Activated naive CD8-positive, alpha-beta T cell treated with anti-CD3 and anti-CD28 coated beads, Interleukin-2, amount 50 U/mL, for 16 hours (primary cell): ENCODE results near the gene GRK3.
"Not testable (repeated sequence)": the region's sequence is repeated elsewhere in the genome, so short reads cannot be mapped to it uniquely, and the experiment has no call there.

Experiments used
- DNase-seq: peaks from one replicate; pipeline ENCODE4 v3.0.0-alpha.2; 2020; ENCODE audit warnings: low read depth, low spot score

The GRK3 gene

GRCh38 chr22:25551396-25551795, 13.1 kb upstream of the GRK3 start:
- no peak for DNase-seq

- not testable (repeated sequence) for DNase-seq
These were observed 12.1 kb upstream of the GRK3 start for GRCh38 chr22:25552405-25552804.

DNA sequence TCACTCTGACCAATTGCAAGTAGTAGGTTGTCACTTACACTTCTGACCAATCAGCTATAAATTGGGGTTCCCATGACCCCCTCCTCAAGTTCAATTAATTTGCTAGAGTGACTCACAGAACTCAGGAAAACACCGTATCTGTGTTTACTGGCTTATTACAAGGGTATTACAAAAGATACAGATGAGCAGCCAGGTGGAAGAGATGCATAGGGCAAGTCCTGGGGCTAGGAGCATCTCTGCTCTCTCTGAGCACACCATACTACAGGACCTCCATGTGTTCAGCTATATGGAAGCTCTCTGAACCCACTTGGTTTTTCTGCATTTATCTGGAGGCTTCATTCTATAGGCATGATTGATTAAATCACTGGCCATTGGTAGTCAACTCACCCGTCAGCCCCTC, 11.3 kb upstream of the GRK3 start:
- DNase-seq = no peak

- no peak for DNase-seq
These were observed 10.2 kb upstream of the GRK3 start for GRCh38 chr22:25554238-25554671.

GRCh38 chr22:25554689-25555088, 9.8 kb upstream of the GRK3 start:
- DNase-seq = no peak

- no peak for DNase-seq
These were observed 8.9 kb upstream of the GRK3 start for GRCh38 chr22:25555586-25555985.

- no peak for DNase-seq
These were observed 7.3 kb upstream of the GRK3 start for GRCh38 chr22:25557218-25557617.

- no peak for DNase-seq
These were observed 6.1 kb upstream of the GRK3 start for GRCh38 chr22:25558341-25558740.

GRCh38 chr22:25559910-25560309, 4.6 kb upstream of the GRK3 start:
- not testable (repeated sequence) for DNase-seq

DNA sequence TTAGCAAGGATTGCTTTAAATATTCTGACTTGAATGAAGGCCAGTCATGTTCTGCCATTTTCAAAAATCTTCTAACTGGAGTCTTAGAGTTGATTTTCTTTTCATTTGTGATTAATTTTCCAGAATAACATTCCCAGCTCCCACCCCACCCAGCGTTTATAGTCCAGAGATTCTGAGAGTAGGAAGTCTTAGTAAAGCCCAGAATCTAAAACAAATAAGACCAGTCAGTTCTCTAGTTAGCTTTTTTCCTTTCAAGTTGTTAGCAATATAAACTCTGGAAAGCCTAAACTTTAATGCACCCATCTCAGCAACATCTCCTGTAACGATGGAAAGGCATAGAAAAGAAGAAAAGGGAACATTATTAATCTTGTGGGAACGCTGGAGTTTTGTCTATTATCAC, 3.3 kb upstream of the GRK3 start:
- DNase-seq = not testable (repeated sequence)

DNA sequence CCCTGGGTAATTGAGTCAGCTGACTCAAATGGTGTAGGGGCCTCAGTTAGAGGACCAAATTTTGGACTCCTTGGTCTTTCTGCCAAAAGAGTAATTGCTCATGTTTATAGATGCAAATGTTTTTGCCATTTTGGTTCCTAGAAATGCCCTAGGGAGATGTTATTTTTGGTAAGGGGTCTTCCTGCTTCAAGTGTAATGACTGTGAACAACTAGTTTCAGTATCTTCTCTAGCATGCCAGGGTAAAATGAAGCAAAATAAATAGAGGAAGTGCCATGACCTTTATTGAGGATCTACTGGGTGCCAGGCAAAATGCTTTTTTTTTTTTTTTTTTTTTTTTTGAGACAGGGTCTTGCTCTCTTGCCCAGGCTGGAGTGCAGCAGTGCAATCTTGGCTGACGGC, 2.5 kb upstream of the GRK3 start:
- DNase-seq = not testable (repeated sequence)

DNA sequence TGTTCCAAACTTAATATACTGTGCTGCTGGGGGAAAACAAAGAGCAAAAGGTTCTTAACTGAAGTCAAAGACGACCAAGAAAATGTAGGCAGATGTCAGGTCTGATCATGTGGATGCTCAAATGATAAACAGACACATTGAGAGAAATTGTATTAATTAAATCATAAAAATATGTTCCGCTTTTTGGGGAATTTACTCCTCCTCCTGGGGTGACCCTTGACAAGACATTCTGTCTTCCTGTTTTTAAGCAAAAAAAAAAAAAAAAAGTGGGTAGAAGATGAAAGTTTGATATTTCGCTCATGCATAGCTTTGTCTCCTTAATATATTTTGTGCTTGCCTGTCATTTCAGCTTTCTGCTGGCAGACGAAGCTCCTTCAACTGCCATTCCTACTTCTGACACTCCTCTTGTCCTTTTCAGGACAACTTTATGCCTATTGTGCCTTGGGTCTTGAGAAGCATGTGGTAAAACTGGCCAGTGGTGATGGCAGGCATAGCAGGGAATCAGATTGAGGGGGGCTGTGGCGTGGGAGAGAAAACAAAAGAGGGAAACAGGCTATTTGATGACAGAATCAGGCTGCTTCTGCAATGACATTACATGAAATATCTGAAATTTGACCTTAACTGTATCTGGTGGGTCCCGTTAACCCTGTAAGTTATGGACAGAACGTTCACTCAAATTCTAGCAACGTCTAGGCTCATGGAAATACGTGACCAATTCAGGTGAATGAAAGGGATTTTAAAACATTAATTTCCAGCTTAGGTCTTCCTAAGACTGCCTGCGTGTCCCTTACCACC, 1.3 kb upstream of the GRK3 start:
- DNase-seq = not testable (repeated sequence)

DNA sequence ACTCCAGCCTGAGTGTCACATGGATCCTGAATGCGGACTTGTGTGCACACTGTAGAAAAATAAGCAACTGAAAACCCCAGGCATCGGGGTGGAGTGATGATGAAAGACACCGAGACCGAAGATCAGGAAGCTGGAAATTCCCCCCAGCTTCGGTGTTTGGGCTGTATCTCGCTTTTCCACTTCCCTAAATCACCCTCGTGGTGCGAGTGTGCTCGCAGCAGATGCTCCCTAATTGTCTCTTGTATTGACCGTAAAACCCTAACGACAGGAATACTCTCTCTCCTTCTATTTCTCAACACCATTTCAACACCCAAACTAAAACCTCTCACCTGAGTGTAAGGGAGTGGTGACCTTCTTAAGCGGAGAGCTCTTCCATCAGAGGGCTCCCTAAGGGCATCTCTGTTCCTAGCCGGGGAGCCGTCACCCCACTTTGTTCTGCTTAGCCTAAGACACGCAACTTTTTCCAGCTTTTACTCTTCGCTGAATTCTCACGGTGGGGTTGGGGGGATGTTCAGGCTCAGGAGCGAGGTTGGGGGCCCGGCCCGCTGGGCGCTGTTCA, 635 bp upstream of the GRK3 start:
- no peak for DNase-seq

GRCh38 chr22:25564979-25565677, 653 bp downstream of the GRK3 start:
- DNase-seq = no peak

GRCh38 chr22:25566186-25566897, 1.9 kb downstream of the GRK3 start:
- DNase-seq = no peak

- DNase-seq = no peak
These were observed 2.4 kb downstream of the GRK3 start for GRCh38 chr22:25566898-25567235.

- DNase-seq = no peak
These were observed 2.8 kb downstream of the GRK3 start for GRCh38 chr22:25567251-25567675.

DNA sequence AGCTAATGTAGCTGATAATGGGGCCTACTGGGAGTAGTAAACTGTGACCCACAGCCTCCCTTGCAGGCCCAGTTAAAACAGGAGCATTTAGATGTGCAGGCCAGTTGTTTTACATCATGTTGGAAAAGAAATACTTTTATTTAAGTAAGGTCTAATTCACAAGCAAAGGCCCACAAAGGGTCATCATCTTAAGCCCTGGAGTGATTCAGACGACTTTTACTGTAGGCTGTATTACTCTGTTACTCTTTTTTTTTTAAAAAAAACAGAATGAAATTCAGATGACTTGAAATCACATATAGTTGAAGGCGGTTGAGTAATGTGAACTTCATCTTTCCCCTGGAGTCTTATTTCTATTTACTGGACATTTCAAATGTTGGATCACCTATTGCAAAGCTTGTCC, 3.6 kb downstream of the GRK3 start:
- not testable (repeated sequence) for DNase-seq

DNA sequence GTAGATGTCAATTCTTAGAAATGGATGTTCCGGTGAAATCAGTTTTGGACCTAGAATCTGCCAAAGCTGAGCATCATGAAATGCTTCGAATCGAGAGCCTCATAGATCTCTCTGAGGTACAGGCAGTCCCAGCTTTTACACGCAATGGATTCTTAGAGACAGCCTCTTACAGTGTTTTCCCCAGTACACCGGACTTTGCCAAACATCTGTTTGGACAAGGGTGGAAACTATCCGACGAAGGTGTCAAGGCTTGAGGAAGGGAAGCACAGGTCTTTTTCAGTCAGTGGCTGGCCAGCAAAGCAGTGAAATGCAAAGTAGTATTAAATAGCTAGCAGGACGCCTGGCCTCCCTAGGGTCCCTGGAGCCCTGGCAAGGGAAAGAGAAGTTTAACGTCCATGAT, 4.9 kb downstream of the GRK3 start:
- no peak for DNase-seq

DNA sequence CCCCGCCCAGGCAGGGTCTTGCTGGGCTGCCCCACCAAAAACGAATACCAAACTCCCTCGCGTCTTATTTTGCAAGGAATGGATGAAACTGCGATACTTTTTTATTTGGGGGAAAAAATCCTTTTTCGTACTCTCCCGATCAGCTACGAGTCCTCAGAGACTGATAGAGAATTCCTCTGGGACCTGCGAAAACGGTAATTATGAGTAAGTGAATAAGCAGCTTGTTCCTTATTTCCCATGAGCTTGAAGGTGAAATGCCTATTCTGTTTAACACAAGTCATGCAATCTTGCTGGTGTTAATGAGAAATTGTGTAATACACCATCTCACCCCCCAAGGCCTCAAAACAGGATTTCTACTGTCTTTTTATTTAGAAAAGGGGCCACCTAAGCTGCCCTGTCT, 5.5 kb downstream of the GRK3 start:
- no peak for DNase-seq

- no peak for DNase-seq
These were observed 6.0 kb downstream of the GRK3 start for GRCh38 chr22:25570486-25570885.
